T-cell (primary cell): ENCODE measurements around the gene TNNT3. TPM values are rescaled to one million over a fixed set of nuclear protein-coding genes. Genes with fewer than 3 reads are reported as not detected.

ENCODE experiments used
- ATAC-seq, 4 experiments: fragments of 200-7000 bp in 3 of 4; fragments of 150-1000 bp in 1 of 4; cut with Tn5 transposase; replicated peaks in 1 of 4; 1 replicate in 3 of 4; 2 replicates in 1 of 4; pipeline ENCODE4 v1.10.0; 2021; ENCODE audit warnings: moderate library complexity in 3 of 4, mild to moderate bottlenecking in 2 of 4, moderate number of reproducible peaks in 1 of 4
- CTCF ChIA-PET, 2 donors: fragments of 300-600 bp; sonication (Branson Sonifier 250); formaldehyde crosslinking; loops; one replicate each; lab custom pipeline; 2022; ENCODE audit warnings: antibody characterized with exemption in 2 of 2; lab: Charles Lee
- POLR2A ChIA-PET, 2 donors: fragments of 300-600 bp; sonication (Branson Sonifier 250); formaldehyde crosslinking; loops; one replicate each; lab custom pipeline; 2022; ENCODE audit warnings: antibody characterized with exemption in 2 of 2; lab: Charles Lee
- DNase-seq, 35 experiments: peaks; one replicate each; pipeline versions ENCODE4 v3.0.0 to v3.0.0-alpha.2; 2013 to 2023
- H3K27ac ChIP-seq: one replicate; pipeline ENCODE4 v1.5.1; 2013; ENCODE audit warnings: low read length
- H3K27me3 ChIP-seq, 2 experiments: replicated peaks in 1 of 2; 1 replicate in 1 of 2; 2 replicates in 1 of 2; pipeline versions ENCODE4 v1.6.1 to v1.7.0; 2013; ENCODE audit warnings: low read length in 1 of 2, mixed read lengths in 1 of 2; ENCODE audit not compliant: control insufficient read depth in 2 of 2, insufficient read depth in 2 of 2; ENCODE audit errors: extremely low read depth in 1 of 2
- H3K36me3 ChIP-seq, 2 donors: 1 replicate in 1 of 2; 2 replicates in 1 of 2; pipeline versions ENCODE4 v1.6.1 to v1.7.0; 2013; ENCODE audit warnings: low read length in 1 of 2; ENCODE audit not compliant: control insufficient read depth in 2 of 2, insufficient read depth in 1 of 2; ENCODE audit errors: extremely low read depth in 1 of 2
- H3K4me1 ChIP-seq, 2 experiments: 1 replicate in 1 of 2; 2 replicates in 1 of 2; pipeline versions ENCODE4 v1.6.1 to v1.7.0; 2013; ENCODE audit warnings: low read length in 2 of 2, mixed read lengths in 1 of 2; ENCODE audit not compliant: insufficient read depth in 2 of 2, control insufficient read depth in 1 of 2; ENCODE audit errors: extremely low read depth in 1 of 2
- H3K4me3 ChIP-seq, 2 donors: 1 replicate in 1 of 2; 2 replicates in 1 of 2; pipeline versions ENCODE4 v1.5.1 to v1.7.0; 2013; ENCODE audit warnings: mild to moderate bottlenecking in 2 of 2, low read length in 1 of 2, moderate library complexity in 1 of 2; ENCODE audit not compliant: control insufficient read depth in 1 of 2; ENCODE audit errors: extremely low read depth in 1 of 2
- H3K9me3 ChIP-seq: 2 replicates; pipeline ENCODE4 v1.7.0; 2013
- H3K27ac Mint-ChIP-seq, 2 donors: one replicate each; pipeline ENCODE4 v1.8.0; 2020 to 2021; ENCODE audit warnings: mild to moderate bottlenecking in 2 of 2, mixed read lengths in 2 of 2
- H3K27me3 Mint-ChIP-seq, 2 donors: one replicate each; pipeline ENCODE4 v1.8.0; 2021 to 2022; ENCODE audit warnings: mixed read lengths in 2 of 2
- H3K36me3 Mint-ChIP-seq: one replicate; pipeline ENCODE4 v1.8.0; 2021; ENCODE audit warnings: mixed read lengths
- H3K4me1 Mint-ChIP-seq, 3 donors: one replicate each; pipeline ENCODE4 v1.8.0; 2020 to 2022; ENCODE audit warnings: mixed read lengths in 3 of 3, mild to moderate bottlenecking in 1 of 3
- H3K4me3 Mint-ChIP-seq, 3 donors: one replicate each; pipeline ENCODE4 v1.8.0; 2020 to 2022; ENCODE audit warnings: mild to moderate bottlenecking in 3 of 3, mixed read lengths in 3 of 3, moderate library complexity in 3 of 3
- H3K9me3 Mint-ChIP-seq, 3 donors: one replicate each; pipeline ENCODE4 v1.8.0; 2020 to 2022; ENCODE audit warnings: mixed read lengths in 3 of 3
- WGBS: methylation state at CpG from one replicate; pipeline ENCODE4 v1.1.5; 2013; ENCODE audit warnings: missing lambda C conversion rate; ENCODE audit not compliant: insufficient coverage; 5-methylcytosine and 5-hydroxymethylcytosine counted together
- total RNA-seq, 35 experiments: library from RNA in 6 of 35; stranded (reverse) in 6 of 35; fragments of 120-200 nt in 1 of 35; gene quantifications; one replicate each; pipeline versions ENCODE4 v1.2.1 to v1.2.4 and lab custom pipeline; 2013 to 2026

The TNNT3 gene
- total RNA-seq, 5 donors from 2014 or later (not counting 1 experiment from before 2014, with no cell fraction given) = 15.9 to 22.1 (median 18.2) TPM

DNA sequence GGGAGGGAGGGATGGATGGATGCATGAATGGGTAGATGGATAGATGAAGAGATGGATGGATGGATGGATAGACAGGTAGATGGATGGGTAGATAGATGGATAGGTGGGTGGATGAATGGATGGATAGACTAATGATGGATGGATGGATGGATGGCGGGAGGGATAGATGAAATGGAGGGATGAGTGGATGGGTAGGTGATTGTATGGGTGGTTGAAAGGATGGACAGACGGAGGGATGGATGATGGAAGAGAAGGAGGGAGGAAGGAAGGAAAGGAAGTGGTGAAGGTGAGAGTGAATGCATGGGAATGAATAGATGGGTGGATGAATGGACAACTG, 3.7 kb upstream of the TNNT3 start:
- H3K4me1 ChIP-seq = peaks cover 0 to 31% of the 10 kb centered on the region in 2 experiments
- Mint-ChIP-seq H3K27ac (peak overlapping the region; percentile 9 to 64), H3K4me1 (peaks cover 16 to 24% (median 18%) of the 10 kb centered on the region in 3 donors), H3K36me3 (no peaks in the 10 kb centered on the region), H3K27me3 (peaks cover 14 to 18% of the 10 kb centered on the region in 2 donors), H3K4me3 (no peak overlapping the region), H3K9me3 (no peaks in the 10 kb centered on the region)
- H3K9me3 ChIP-seq = no peaks in the 10 kb centered on the region
- ATAC-seq = no peak
- no peaks in the 10 kb centered on the region for H3K36me3 ChIP-seq
- H3K4me3 ChIP-seq = no peak overlapping the region
- DNase-seq = no peak
- POLR2A ChIA-PET = no interaction called here
- WGBS = 100% methylated on average over 2 of the region's 2 CpGs
- no peak overlapping the region for H3K27ac ChIP-seq
- H3K27me3 ChIP-seq = peaks cover 0 to 2% of the 10 kb centered on the region in 2 experiments
- CTCF ChIA-PET = no interaction called here

- no peak for DNase-seq
- H3K27ac ChIP-seq = no peak overlapping the region
Observed at GRCh38 chr11:1916132-1916985, 3.1 kb upstream of the TNNT3 start.

GRCh38 chr11:1916986-1917522, 2.4 kb upstream of the TNNT3 start:
- 77% methylated on average over 7 of the region's 8 CpGs for WGBS
- ATAC-seq (peak; percentile 9 to 25 (median 19)), DNase-seq (no peak)
- Mint-ChIP-seq H3K27me3 (peaks cover 14 to 15% of the 10 kb centered on the region in 2 donors), H3K9me3 (no peaks in the 10 kb centered on the region), H3K4me3 (no peak overlapping the region), H3K27ac (peak overlapping the region; percentile 66 to 81), H3K36me3 (no peaks in the 10 kb centered on the region), H3K4me1 (peaks cover 16 to 24% (median 18%) of the 10 kb centered on the region in 3 donors)
- CTCF ChIA-PET = interaction anchor here in 1 of 2 donors (0.9 kb wide), 1 partner anchor 26 kb away, joined by 3 read pairs; no protein-coding TSS in a partner anchor
- Histone ChIP-seq H3K27me3 (peaks cover 0 to 13% of the 10 kb centered on the region in 2 experiments), H3K27ac (no peak overlapping the region), H3K4me1 (peaks cover 0 to 40% of the 10 kb centered on the region in 2 experiments), H3K9me3 (no peaks in the 10 kb centered on the region), H3K36me3 (no peaks in the 10 kb centered on the region), H3K4me3 (no peak overlapping the region)
- POLR2A ChIA-PET = no interaction called here

More at GRCh38 chr11:1916132-1916985, 3.1 kb upstream of the TNNT3 start:
- ChIA-PET POLR2A (no interaction called here), CTCF (no interaction called here)
- Mint-ChIP-seq H3K4me1 (peaks cover 16 to 24% (median 18%) of the 10 kb centered on the region in 3 donors), H3K27ac (peak overlapping the region; percentile 66 to 81), H3K9me3 (no peaks in the 10 kb centered on the region), H3K4me3 (no peak overlapping the region), H3K36me3 (no peaks in the 10 kb centered on the region), H3K27me3 (peaks cover 14 to 15% of the 10 kb centered on the region in 2 donors)
- Histone ChIP-seq H3K27me3 (peaks cover 0 to 8% of the 10 kb centered on the region in 2 experiments), H3K4me3 (no peak overlapping the region), H3K9me3 (no peaks in the 10 kb centered on the region), H3K4me1 (peaks cover 0 to 37% of the 10 kb centered on the region in 2 experiments), H3K36me3 (no peaks in the 10 kb centered on the region)
- ATAC-seq = peak; percentile 2 to 26 (median 16)
- WGBS = 71% methylated on average over 13 of the region's 14 CpGs

- Histone ChIP-seq H3K36me3 (no peaks in the 10 kb centered on the region), H3K4me1 (peaks cover 2 to 44% of the 10 kb centered on the region in 2 experiments), H3K27ac (no peak overlapping the region), H3K9me3 (no peaks in the 10 kb centered on the region), H3K27me3 (peaks cover 0 to 21% of the 10 kb centered on the region in 2 experiments), H3K4me3 (no peak overlapping the region)
- DNase-seq (no peak), ATAC-seq (peak; percentile 15 to 39 (median 28))
- CTCF ChIA-PET = interaction anchor here in 1 of 2 donors (0.9 kb wide), 1 partner anchor 27 kb away, joined by 3 read pairs; no protein-coding TSS in a partner anchor
- peaks cover 16 to 26% (median 19%) of the 10 kb centered on the region in 3 donors for H3K4me1 Mint-ChIP-seq
- H3K4me3 Mint-ChIP-seq = no peak overlapping the region
- H3K9me3 Mint-ChIP-seq = no peaks in the 10 kb centered on the region
- POLR2A ChIA-PET = no interaction called here
- WGBS = 74% methylated on average over 27 of the region's 34 CpGs
- no peaks in the 10 kb centered on the region for H3K36me3 Mint-ChIP-seq
- H3K27me3 Mint-ChIP-seq = peaks cover 15 to 16% of the 10 kb centered on the region in 2 donors
- H3K27ac Mint-ChIP-seq = no peak overlapping the region
Observed at GRCh38 chr11:1917523-1918435, 1.7 kb upstream of the TNNT3 start.

DNA sequence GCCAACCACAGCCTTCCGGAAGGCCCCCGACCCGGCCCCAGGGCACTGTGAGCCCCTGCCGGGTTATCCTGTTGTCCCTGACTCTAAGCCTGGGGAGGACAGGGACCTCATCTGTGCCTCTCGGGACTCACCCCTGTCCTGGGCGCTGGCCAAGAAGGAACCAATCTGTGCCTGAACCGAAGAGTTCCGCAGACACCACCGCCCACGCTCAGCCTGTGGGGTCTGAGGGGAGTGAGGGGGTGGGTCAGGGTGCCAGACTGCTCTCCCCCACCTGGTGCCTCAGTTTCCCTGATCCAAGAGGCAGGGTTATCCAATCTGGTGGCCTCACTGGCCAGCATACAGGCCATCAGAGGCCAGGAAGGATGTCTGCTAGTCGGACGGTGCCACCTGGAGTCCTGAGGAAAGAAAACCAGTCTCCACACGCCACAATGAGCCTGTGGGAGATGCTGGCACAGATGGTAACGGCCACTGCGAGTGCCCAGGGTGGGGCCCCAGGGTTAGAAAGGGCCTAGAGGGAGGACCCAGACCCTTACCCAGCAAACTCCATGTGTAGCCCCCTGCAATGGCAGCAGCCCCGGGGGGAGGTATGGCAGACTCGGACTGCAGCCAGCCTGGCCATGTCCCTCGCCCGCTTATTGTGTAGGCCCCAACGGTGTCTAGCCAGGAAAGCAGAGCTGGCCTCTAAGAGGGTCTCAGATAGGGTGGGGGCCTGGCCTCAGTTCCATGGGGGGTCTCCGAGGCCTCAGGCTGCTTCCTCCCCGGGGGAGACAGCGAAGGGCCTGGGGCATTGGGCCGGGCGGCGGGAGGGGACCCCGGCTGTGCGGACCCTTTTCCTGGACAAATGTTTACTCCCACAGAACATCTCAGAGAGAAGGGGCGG, 827 bp upstream of the TNNT3 start:
- H3K36me3 ChIP-seq = no peaks in the 10 kb centered on the region
- Mint-ChIP-seq H3K36me3 (no peaks in the 10 kb centered on the region), H3K4me1 (peaks cover 16 to 35% (median 23%) of the 10 kb centered on the region in 3 donors), H3K9me3 (no peaks in the 10 kb centered on the region), H3K27me3 (peaks cover 17 to 20% of the 10 kb centered on the region in 2 donors), H3K4me3 (peak overlapping the region in 1 of 3 donors; percentile 17), H3K27ac (no peak overlapping the region)
- POLR2A ChIA-PET = no interaction called here
- CTCF ChIA-PET = no interaction called here
- H3K27me3 ChIP-seq = peaks cover 0 to 23% of the 10 kb centered on the region in 2 experiments
- WGBS = 83% methylated on average over 20 of the region's 29 CpGs
- H3K4me3 ChIP-seq = no peak overlapping the region
- no peaks in the 10 kb centered on the region for H3K9me3 ChIP-seq
- H3K27ac ChIP-seq = no peak overlapping the region
- ATAC-seq (peak in 1 of 4 experiments; percentile 10), DNase-seq (no peak)
- peaks cover 5 to 46% of the 10 kb centered on the region in 2 experiments for H3K4me1 ChIP-seq
